BJ (cell line): ENCODE data around the gene PBX3. TPM values are rescaled to one million over a fixed set of nuclear protein-coding genes. Genes with fewer than 3 reads are reported as not detected.
A peak's percentile ranks its signal among the peaks of the same experiment; 100 is the strongest.

Experiments
- CTCF ChIA-PET: fragments of 350-600 bp; formaldehyde crosslinking; extraction: SDS; loops from one replicate; lab custom pipeline; 2021; ENCODE audit warnings: antibody characterized with exemption, inconsistent platforms; lab: Yijun Ruan, JAX
- POLR2A ChIA-PET: fragments of 300-600 bp; sonication (Branson Sonifier 250); formaldehyde crosslinking; extraction: SDS; loops from one replicate; lab custom pipeline; 2021; ENCODE audit warnings: antibody characterized with exemption; lab: Charles Lee
- DNase-seq: peaks from one replicate; pipeline ENCODE4 v3.0.0-alpha.2; 2011; ENCODE audit warnings: low read depth
- H3K27me3 ChIP-seq: 2 replicates; pipeline ENCODE4 v1.6.0; 2011; ENCODE audit warnings: low read length; ENCODE audit not compliant: control insufficient read depth, insufficient read depth
- H3K36me3 ChIP-seq: 2 replicates; pipeline ENCODE4 v1.5.1; 2011; ENCODE audit warnings: low read length; ENCODE audit not compliant: control insufficient read depth, insufficient read depth
- H3K4me3 ChIP-seq: 2 replicates; pipeline ENCODE4 v1.5.1; 2011; ENCODE audit warnings: low read depth, mild to moderate bottlenecking, control low read depth, low read length
- polyA plus RNA-seq: library from polyadenylated mRNA; depleted of rRNA; stranded (reverse); fragments of >200 nt; gene quantifications from 2 replicates; pipeline ENCODE4 v1.2.3, GENCODE V29; 2011
- TF ChIP-seq, protein P1 (sequence below): IDR thresholded peaks from 2 replicates; pipeline ENCODE4 v1.5.1; 2011; ENCODE audit warnings: low read depth, mild to moderate bottlenecking, control low read depth, inconsistent platforms, low read length, moderate library complexity; ENCODE audit not compliant: insufficient read depth

Gene PBX3
- polyA plus RNA-seq, 1 experiment = 27.9 TPM

GRCh38 chr9:125748446-125749099 lies 1.4 kb downstream of the PBX3 start:
- Histone ChIP-seq H3K36me3 (no peaks in the 10 kb centered on the region), H3K27me3 (no peaks in the 10 kb centered on the region), H3K4me3 (peak overlapping the region; percentile 89)
- POLR2A ChIA-PET = interaction anchor here (0.6 kb wide), 2 partner anchors 92 to 108 kb away, joined by 4 to 5 read pairs; no protein-coding TSS in a partner anchor
- TF ChIP-seq, protein P1, sequence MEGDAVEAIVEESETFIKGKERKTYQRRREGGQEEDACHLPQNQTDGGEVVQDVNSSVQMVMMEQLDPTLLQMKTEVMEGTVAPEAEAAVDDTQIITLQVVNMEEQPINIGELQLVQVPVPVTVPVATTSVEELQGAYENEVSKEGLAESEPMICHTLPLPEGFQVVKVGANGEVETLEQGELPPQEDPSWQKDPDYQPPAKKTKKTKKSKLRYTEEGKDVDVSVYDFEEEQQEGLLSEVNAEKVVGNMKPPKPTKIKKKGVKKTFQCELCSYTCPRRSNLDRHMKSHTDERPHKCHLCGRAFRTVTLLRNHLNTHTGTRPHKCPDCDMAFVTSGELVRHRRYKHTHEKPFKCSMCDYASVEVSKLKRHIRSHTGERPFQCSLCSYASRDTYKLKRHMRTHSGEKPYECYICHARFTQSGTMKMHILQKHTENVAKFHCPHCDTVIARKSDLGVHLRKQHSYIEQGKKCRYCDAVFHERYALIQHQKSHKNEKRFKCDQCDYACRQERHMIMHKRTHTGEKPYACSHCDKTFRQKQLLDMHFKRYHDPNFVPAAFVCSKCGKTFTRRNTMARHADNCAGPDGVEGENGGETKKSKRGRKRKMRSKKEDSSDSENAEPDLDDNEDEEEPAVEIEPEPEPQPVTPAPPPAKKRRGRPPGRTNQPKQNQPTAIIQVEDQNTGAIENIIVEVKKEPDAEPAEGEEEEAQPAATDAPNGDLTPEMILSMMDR = no peak
- no peak for DNase-seq
- CTCF ChIA-PET = no interaction called here

- TF ChIP-seq, protein P1 = no peak
- POLR2A ChIA-PET = interaction anchor here (0.6 kb wide), 1 partner anchor 92 kb away, joined by 5 read pairs; no protein-coding TSS in a partner anchor
- Histone ChIP-seq H3K27me3 (no peaks in the 10 kb centered on the region), H3K36me3 (no peaks in the 10 kb centered on the region), H3K4me3 (peak overlapping the region; percentile 89)
- CTCF ChIA-PET = interaction anchor here (1.5 kb wide), 1 partner anchor 10 kb away, joined by 7 read pairs; no protein-coding TSS in a partner anchor
- DNase-seq = no peak
These were observed 2.2 kb downstream of the PBX3 start for GRCh38 chr9:125749287-125749935.

DNA sequence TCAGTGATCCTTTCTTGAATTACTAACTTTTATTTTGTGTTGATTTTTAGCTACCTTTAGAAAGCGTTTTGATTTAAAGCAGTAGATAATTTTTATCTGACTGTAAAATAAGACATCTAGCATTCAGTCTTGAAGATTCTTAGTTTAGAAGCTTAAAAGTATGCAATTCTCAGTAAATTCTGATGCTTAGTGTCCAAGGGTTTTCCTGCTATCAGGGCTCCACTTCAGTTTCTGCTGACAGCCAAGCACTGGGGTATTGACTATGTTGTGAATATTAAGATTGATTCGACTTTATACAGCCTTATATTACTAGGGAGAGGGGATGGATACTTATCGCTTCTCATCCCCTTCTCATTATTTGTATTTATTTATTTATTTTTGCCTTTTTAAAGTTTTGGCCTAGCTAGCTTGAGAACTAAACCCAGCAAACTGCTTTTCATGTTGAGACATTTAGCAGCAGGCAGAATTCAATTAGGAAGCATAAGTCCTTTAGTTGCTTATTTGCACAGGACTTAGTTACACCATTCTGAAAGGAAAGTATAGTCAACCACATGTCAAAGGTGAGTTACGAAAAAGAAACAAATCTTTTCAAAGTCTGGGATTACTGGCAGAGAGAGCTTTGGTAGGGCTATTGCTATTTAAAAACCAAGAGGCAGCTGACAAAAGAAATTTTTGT lies 2.9 kb downstream of the PBX3 start:
- no peak for DNase-seq
- ChIA-PET POLR2A (no interaction called here), CTCF (interaction anchor here (0.9 to 1.5 kb wide), 3 partner anchors 10 to 342 kb away, joined by 3 to 7 read pairs (median 3); no protein-coding TSS in a partner anchor)
- Histone ChIP-seq H3K27me3 (no peaks in the 10 kb centered on the region), H3K4me3 (no peak overlapping the region), H3K36me3 (no peaks in the 10 kb centered on the region)
- TF ChIP-seq, protein P1 = no peak

DNA sequence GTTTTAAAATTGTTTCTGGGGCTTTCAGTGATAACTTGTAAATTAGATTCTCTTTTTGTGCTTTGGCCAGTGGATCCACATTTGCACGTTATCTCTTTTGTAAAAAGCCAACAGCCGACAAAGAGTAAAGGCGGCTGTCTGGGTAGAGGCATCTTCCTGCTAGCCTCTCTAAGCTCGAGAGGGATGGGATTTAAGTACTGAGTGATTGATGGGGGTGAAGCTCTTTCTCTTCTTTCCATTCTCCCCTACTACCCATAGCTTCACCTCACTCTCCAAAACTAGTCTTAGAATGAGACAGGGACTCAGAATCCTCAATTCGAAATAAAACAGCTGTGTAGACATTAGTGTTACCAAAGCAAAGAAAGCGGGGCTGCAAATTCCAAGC lies 3.4 kb downstream of the PBX3 start:
- ChIA-PET CTCF (interaction anchor here (0.9 to 1.5 kb wide), 3 partner anchors 9 to 343 kb away, joined by 3 to 7 read pairs (median 3); no protein-coding TSS in a partner anchor), POLR2A (no interaction called here)
- Histone ChIP-seq H3K27me3 (no peaks in the 10 kb centered on the region), H3K4me3 (no peak overlapping the region), H3K36me3 (no peaks in the 10 kb centered on the region)
- TF ChIP-seq, protein P1 = no peak
- DNase-seq = no peak
